Measurements from ENCODE around the gene NPBWR2.

Gene NPBWR2

DNA sequence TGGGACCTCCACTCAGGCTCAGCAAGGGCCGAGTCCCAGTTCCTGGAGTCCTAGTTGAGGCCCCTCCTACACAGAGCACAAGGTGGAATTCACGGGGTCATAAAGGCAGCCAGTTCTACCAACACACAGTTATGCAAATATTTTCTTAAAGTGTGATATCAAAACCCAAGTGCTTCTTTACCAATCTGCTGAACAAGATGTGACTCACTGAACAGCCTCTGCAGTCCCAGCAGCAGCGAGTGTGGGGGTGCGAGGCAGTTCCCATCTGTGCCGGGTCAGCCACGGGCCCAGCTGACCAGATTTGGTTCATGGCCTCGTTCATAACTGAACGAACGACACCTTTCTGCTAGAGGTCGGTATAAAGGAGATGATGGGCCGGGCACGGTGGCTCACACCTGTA, 48.8 kb downstream of the NPBWR2 start:
- peak; percentile 48 for DNase-seq (ENCODE audit: low spot score)

GRCh38 chr20:64057628-64058498, 49.5 kb downstream of the NPBWR2 start:
- DNase-seq (ENCODE audit: low spot score): peak; percentile 40
- FAIRE-seq: no peak

More for the DNA sequence above, 48.8 kb downstream of the NPBWR2 start:
- no peak for FAIRE-seq

DNA sequence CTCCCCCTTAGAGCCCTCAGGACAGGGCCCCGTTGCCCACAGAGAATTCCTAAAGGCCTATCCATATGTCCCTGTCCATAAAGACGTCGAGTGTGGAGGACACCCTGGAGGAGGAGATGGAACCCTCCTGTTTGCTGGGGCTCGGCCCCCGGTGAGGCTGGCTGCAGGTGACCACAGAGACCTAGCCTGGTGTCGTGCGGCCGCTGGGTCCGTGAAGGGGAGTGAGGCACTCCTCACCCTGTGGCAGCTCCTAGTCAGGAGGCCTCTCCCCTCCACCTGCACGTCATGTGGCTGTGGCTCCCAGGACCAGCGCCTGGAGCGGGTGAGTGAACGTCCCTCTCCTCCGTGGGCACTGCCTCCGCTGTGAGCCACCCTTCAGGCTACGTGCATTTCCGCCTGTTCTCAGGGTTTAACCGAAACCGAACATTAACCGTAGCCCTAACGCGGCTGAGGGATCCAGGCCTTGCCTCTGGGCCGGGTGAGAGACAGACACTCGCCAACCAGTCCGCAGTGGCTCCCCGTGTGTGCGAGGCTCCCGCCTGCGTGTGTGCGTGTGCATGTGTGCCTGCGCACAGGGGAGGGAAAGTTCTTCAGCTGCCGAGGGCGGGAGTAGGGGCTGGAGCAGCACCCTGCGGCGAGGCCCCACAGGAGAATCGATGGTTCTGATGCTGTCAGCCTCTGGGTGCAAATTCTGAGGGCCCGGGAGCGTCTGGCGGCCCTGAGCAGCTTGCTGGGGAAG, 50.3 kb downstream of the NPBWR2 start:
- FAIRE-seq (no peak), DNase-seq (ENCODE audit: low spot score) (no peak)

DNA sequence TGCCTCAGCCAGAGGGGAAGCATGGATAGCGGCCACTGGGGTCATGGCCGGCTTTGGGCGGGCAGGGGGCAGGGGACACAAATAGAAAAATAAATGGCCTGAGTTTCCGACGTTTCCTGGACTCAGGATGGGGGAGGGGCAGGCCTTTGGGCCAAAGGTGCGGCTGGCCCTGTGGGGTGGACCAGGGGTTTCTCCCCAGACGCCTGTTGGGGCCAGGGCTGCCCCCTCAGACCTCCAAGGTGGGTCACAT, 50.8 kb downstream of the NPBWR2 start:
- FAIRE-seq: no peak

GRCh38 chr20:64055893-64056638, 51.3 kb downstream of the NPBWR2 start:
- FAIRE-seq (no peak), DNase-seq (ENCODE audit: low spot score) (peak; percentile 43)

More for the DNA sequence above, 50.8 kb downstream of the NPBWR2 start:
- no peak for DNase-seq (ENCODE audit: low spot score)

DNA sequence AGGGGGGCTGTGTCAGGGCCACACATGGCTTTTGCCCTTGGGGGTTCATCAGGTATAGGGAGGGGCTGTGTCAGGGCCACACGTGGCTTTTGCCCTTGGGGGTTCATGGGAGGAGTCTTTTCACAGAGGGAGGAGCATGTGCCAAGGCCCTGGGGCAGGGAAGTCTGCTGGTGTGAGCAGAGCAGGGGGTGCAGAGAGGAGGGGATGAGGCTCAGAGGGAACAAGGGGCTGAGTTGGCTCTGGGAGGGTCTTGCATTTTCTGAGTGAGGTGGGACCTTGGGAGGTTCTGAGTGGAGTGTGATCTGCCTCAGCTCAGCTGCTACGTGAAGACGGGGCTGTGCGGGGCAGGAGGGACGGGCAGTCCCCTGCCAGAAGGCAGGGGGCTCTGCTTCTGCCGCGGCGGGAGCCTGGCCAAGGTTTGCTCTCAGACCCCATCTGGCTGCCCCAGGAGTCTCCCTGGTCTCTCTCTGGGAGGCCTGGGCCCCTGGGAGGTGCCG, 51.9 kb downstream of the NPBWR2 start:
- DNase-seq (ENCODE audit: low spot score) (no peak), FAIRE-seq (no peak)

DNA sequence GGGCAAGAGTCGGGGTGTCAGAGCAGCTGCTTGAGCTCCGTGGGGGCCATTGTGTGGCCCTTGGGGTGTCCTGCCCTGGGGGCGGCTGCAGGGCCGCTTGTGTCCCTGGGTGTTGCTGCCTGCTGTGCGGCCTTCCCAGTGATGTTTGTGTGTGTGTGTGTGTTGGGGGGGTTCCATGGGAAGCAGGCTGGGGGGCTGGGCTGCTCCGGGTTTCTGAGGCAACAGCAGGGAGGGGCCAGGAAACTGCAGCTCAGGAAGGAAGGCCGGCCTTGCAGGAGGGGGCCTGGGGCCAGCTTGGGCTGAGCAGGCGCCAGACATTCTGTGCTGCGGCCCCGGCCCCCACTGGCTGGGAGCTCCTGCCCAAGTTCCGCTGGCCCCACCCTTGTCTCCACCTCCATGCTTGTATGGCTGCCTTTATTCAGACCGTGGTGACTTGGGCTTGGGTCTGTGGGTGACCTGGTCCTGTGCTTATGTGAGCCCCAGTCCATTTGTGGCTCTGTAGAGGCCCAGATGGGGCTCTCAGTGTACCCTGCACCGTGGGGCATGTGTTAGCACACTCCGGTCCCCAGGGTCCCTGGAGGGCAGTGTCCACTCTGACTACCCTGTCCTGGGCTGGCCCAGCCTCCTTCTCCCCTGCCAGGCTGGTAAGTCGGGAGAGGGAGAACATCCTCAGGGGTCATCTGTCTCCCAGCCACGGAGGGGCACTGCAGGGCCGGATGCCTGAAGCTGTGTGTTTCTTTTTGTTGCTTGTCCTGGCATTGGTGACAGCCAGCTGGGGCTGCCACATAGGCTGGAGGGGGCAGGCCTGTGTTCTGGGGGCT, 53.3 kb downstream of the NPBWR2 start:
- peak; percentile 41 for DNase-seq (ENCODE audit: low spot score)
- no peak for FAIRE-seq

Data from RCC 7860 (cell line).